Psoas muscle (tissue), 8 donors: ENCODE results near the gene CLK3. TPM values are rescaled to one million over a fixed set of nuclear protein-coding genes. Genes with fewer than 3 reads are reported as not detected.

ENCODE experiments used
- ATAC-seq, 4 donors: fragments of 200-7000 bp; cut with Tn5 transposase; one replicate each; pipeline ENCODE4 v1.9.1; 2020; ENCODE audit warnings: moderate library complexity in 3 of 4, mild to moderate bottlenecking in 2 of 4
- DNase-seq, 2 donors: peaks; one replicate each; pipeline ENCODE4 v3.0.0-alpha.2; 2020
- H3K27ac ChIP-seq: fragments of 200-600 bp; one replicate; pipeline ENCODE4 v1.8.0; 2022
- H3K27me3 ChIP-seq, 3 donors: fragments of 200-600 bp in 1 of 3; one replicate each; pipeline versions ENCODE4 v1.6.1 to v1.8.0; 2013 to 2022; ENCODE audit warnings: low read length in 2 of 3, mild to moderate bottlenecking in 2 of 3, moderate library complexity in 1 of 3; ENCODE audit not compliant: insufficient read depth in 3 of 3
- H3K36me3 ChIP-seq, 2 donors: fragments of 200-600 bp in 1 of 2; one replicate each; pipeline versions ENCODE4 v1.6.1 to v1.8.0; 2013 to 2022; ENCODE audit warnings: low read depth in 1 of 2, mild to moderate bottlenecking in 1 of 2, moderate library complexity in 1 of 2; ENCODE audit not compliant: insufficient read depth in 1 of 2
- H3K4me1 ChIP-seq: fragments of 200-600 bp; one replicate; pipeline ENCODE4 v1.8.0; 2022
- H3K4me3 ChIP-seq: fragments of 200-600 bp; one replicate; pipeline ENCODE4 v1.8.0; 2022; ENCODE audit warnings: mild to moderate bottlenecking
- H3K9me3 ChIP-seq: fragments of 200-600 bp; one replicate; pipeline ENCODE4 v1.8.0; 2022
- WGBS, 3 donors: extraction: QIAGEN DNeasy Blood & Tissue Kit; methylation state at CpG; one replicate each; pipeline versions ENCODE4 v1.1.6 to v1.1.7; 2013; 5-methylcytosine and 5-hydroxymethylcytosine counted together
- intact Hi-C, 2 donors: fragments of 100-400 bp; cut with DNase I; formaldehyde crosslinking; loops; one replicate each; pipeline versions ENCODE4 v1.11.0 to v1.14.2; 2022
- polyA plus RNA-seq, 3 donors: library from polyadenylated mRNA; stranded (reverse); fragments of 200-250 nt; gene quantifications; one replicate each; pipeline ENCODE4 v1.2.3, GENCODE V29; 2013
- total RNA-seq, 4 donors: library from RNA; stranded (reverse); fragmentation: NEBNext Ultra II Directional in 2 of 4; extraction: Animal tissue kit (Norgen Biotek cat#: 25700) in 2 of 4; gene quantifications; one replicate each; pipeline versions ENCODE4 v1.2.1 to v1.2.4, GENCODE V29; 2021 to 2023
- TF ChIP-seq, protein P1 (sequence below): fragments of 200-600 bp; IDR thresholded peaks from one replicate; pipeline ENCODE4 v1.8.0; 2022; ENCODE audit warnings: antibody characterized with exemption
- donor health status: healthy with polysubstance abuse.
- donor health status: DM: no; HTN: no; CAD: no; lungs with moderate emphysema.
- donor health status: Bipolar disorder and iron deficiency.
- donor health status: healthy.
- donor health status: DM: yes; HTN: yes; CAD: no.
- donor health status: DM: no; HTN: no; CAD: no.
- donor health status: DM: no; HTN: no; CAD: no.
- donor health status: DM: yes; HTN: yes; CAD: no.

Gene CLK3
- total and polyA plus RNA-seq, 7 donors, result 36.6 to 61.8 (median 50.2) TPM

DNA sequence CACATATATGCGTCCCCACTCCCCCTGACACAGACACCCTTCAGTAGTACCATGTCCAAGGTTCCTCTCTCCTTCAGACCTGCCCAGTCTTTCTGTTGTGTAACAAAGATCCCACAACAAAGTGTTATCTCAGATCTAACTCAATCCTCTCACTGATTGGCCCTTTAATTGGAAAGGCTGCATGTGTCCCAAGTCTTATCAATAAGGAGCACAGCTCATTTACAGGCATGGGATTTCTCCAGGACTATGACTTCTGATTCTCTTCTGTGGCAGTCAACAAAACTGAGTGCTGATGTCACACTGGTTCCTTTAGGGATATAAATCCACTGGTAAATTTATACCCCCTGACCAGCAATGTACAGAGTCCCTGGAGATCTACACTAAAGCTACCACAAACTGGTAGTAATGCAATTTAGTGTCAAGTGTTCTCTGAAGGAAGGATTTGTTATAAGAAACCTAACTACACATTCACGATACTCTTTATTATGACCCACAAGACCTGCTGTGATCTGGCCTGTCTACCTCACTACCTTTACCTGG is 28.1 kb downstream of the CLK3 start:
- Histone ChIP-seq H3K4me3 (no peak overlapping the region), H3K9me3 (no peaks in the 10 kb centered on the region), H3K4me1 (peaks cover 35% of the 10 kb centered on the region), H3K27me3 (no peaks in the 10 kb centered on the region), H3K36me3 (peaks cover 3 to 33% of the 10 kb centered on the region in 2 donors), H3K27ac (peak overlapping the region; percentile 3)
- TF ChIP-seq, protein P1, sequence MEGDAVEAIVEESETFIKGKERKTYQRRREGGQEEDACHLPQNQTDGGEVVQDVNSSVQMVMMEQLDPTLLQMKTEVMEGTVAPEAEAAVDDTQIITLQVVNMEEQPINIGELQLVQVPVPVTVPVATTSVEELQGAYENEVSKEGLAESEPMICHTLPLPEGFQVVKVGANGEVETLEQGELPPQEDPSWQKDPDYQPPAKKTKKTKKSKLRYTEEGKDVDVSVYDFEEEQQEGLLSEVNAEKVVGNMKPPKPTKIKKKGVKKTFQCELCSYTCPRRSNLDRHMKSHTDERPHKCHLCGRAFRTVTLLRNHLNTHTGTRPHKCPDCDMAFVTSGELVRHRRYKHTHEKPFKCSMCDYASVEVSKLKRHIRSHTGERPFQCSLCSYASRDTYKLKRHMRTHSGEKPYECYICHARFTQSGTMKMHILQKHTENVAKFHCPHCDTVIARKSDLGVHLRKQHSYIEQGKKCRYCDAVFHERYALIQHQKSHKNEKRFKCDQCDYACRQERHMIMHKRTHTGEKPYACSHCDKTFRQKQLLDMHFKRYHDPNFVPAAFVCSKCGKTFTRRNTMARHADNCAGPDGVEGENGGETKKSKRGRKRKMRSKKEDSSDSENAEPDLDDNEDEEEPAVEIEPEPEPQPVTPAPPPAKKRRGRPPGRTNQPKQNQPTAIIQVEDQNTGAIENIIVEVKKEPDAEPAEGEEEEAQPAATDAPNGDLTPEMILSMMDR, result no peak
- WGBS, 3 donors, result 76 to 87% (median 85%) methylated on average over 2 of the region's 2 CpGs
- intact Hi-C loops, result no loop called here
- no peak for DNase-seq
- ATAC-seq, result no peak

DNA sequence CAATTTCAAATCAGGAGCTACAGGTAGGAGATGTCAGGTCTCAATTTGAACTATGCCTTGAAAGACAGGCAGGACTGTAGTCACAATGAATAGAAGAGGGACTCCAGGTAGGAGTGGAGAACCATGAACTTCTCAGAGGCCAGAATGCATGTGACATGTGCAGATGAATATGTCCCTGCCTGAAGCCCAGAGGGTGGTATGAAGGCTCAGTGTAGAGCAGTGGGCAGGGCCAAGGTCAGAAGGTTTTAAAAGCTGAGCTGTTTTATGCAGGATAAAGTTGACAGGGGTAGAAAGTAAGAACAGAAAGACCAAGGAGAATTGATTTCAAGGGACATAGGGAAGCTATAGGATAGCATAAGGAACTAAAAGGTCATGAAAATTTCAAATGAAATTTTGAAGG is 30.8 kb downstream of the CLK3 start:
- TF ChIP-seq, protein P1, result no peak
- H3K27ac ChIP-seq, result no peak overlapping the region
- peaks cover 0 to 7% of the 10 kb centered on the region in 2 donors for H3K36me3 ChIP-seq
- ATAC-seq (no peak), DNase-seq (no peak)
- H3K4me3 ChIP-seq, result no peak overlapping the region
- H3K4me1 ChIP-seq, result peaks cover 42% of the 10 kb centered on the region
- H3K9me3 ChIP-seq, result no peaks in the 10 kb centered on the region
- H3K27me3 ChIP-seq, result no peaks in the 10 kb centered on the region
- intact Hi-C loops, result no loop called here

DNA sequence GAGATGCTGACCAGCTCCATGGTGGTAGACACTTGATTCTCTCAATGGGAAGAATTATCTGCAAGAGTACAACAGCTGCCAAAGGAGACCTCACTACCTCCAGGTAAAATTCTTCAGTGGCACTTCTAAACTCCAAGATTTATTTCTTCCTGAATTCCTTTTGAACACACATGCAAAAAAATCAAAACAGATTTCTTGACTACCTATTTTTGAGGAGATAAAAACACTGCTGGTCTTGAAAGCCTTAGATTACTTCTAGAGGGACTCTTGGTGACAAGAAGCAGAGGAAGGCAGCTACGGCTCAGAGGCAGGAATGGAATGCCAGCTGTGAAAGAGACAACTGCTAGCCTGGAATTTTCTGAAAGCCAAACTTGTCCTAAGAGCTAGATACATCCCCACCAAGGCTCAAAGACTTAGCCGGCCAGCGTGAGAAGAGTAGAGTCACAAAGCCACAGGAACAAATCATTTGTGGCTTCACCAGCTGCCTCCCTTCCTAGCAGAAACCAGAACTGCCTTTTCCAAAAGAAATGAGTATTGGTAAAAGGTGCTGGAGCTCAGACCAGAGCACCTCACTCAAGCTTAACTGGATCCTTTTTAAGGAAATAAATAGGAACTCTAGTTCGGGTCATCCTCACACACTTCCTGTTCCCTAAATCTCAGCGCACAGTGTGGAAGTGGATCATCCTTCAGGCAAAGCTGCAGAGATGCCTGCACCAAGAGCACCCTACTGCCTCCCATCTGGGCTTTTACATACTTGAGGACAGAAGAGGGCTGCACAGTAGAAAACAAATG is 32.6 kb downstream of the CLK3 start:
- no peak overlapping the region for H3K27ac ChIP-seq

DNA sequence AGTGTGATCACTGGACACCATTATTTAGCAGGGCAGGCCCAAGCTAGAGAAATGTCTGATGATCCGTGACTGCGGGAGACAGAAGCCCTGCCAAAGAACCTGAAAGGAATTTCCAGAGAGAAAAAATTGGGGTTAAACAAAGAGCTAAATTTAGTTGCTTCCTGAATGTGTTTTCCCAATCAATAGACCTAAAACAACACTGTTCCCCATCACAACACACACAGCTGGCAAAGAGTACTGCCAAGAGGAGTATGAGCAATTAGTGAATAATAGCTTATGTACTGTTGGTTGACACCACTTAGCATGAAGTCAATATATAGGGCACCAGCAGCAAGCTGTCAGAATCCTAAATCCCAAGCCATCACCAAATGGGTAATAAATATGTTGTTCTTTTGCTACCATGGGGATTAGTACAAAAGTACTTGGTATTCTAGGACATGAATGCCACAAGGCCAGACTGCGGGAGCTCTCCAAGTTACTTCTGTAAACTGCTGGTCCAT is 35.7 kb downstream of the CLK3 start:
- no peak for DNase-seq

More for the DNA sequence above, 32.6 kb downstream of the CLK3 start:
- Histone ChIP-seq H3K27me3 (no peaks in the 10 kb centered on the region), H3K9me3 (no peaks in the 10 kb centered on the region), H3K36me3 (peaks cover 0 to 4% of the 10 kb centered on the region in 2 donors), H3K4me1 (peaks cover 39% of the 10 kb centered on the region), H3K4me3 (no peak overlapping the region)
- 56 to 64% (median 58%) methylated on average over 5 of the region's 5 CpGs for WGBS, 3 donors
- intact Hi-C loops, result no loop called here
- TF ChIP-seq, protein P1, result no peak
- DNase-seq (no peak), ATAC-seq (no peak)

More for the DNA sequence above, 35.7 kb downstream of the CLK3 start:
- Histone ChIP-seq H3K9me3 (no peaks in the 10 kb centered on the region), H3K4me3 (no peak overlapping the region), H3K27ac (peak overlapping the region; percentile 32), H3K27me3 (no peaks in the 10 kb centered on the region), H3K4me1 (peaks cover 61% of the 10 kb centered on the region), H3K36me3 (peaks cover 0 to 5% of the 10 kb centered on the region in 2 donors)
- TF ChIP-seq, protein P1, result no peak
- peak in 3 of 4 donors; percentile 18 to 54 (median 43) for ATAC-seq
- intact Hi-C loops, result no loop called here
- 21 to 58% (median 28%) methylated on average over 3 of the region's 3 CpGs for WGBS, 3 donors
